Right lung (tissue), 5 donors: Measurements from ENCODE around the gene AHR. TPM values are rescaled to one million over a fixed set of nuclear protein-coding genes. Genes with fewer than 3 reads are reported as not detected.

Experiments used
- DNase-seq, 2 donors: peaks; one replicate each; pipeline ENCODE4 v3.0.0-alpha.2; 2013
- polyA plus RNA-seq, 5 donors: library from polyadenylated mRNA; unstranded; fragments of 120-200 nt; gene quantifications; one replicate each; pipeline versions ENCODE4 v1.2.1 to v1.2.3, GENCODE V29; 2013; ENCODE audit warnings: inconsistent platforms in 1 of 5, low replicate concordance in 1 of 5; ENCODE audit not compliant: insufficient read length in 5 of 5, insufficient read depth in 1 of 5

AHR gene
- polyA plus RNA-seq, 5 donors, result 33.8 to 74.2 (median 60.9) TPM

DNA sequence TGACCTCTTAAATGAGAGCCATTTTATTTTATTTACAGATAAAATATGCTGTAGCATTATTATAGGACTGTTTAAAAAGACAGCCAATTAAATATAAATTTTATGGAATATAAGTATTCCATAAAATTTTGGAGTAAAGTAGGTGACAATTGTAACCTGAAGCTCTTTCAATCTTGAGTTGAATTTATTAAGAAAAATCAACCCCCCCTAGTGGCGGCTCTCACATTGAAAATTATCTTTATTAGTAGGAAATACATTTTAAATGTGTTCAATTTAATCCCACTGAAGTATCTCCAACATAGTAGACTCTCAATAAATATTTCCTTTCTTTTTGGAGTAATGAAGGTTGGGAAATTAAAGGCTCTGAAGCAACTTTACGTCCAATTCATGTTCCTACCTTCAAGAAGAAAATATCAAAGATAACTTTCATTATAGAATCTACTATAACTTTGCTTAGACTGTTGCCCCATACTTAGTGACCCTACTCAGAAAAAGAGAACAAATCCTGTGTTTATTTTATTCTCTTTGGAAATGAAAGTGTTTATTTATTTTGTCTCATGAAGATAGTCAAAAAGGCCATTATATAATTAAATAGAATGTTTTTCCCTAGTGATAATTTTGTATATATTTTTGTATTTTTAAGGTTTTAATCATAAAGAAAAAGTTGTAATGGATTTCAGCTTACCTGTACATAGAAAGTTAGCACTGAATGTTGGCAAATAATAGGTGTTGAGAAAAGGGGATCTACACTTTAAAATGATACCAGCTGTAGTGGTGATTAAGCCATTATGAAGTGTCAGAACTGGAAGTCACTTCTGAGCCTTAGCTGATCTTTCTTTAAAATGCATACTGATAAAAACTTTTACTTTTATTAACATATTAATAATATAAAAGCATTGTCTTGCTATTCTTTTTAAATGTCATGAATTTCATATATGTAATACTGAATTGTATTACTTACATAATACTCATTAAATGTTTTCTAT, 3.3 kb downstream of the AHR start:
- no peak for DNase-seq

GRCh38 chr7:17302575-17303142, 4.2 kb downstream of the AHR start:
- no peak for DNase-seq

DNA sequence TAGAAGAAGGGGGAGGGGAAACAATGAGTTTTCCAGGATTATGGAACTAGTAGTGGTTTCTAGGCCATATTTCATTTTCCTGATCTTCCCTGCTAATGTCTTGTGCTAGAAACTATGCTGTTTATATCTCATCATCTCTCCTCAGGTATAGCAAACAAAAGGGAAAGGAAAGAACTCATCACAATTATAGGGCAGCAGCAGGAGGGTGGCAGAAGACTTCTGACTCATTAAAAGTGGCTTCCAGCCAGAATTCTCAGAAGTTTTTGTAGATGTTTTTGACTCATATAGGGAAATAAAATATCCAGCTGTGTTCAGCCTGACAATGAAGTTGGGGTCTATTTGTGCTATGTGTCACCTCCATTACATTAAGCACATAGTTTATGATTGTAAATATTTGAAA, 6.5 kb downstream of the AHR start:
- no peak for DNase-seq

- no peak for DNase-seq
These were observed 7.1 kb downstream of the AHR start for GRCh38 chr7:17305387-17306171.

- no peak for DNase-seq
These were observed 8.5 kb downstream of the AHR start for GRCh38 chr7:17307000-17307399.

GRCh38 chr7:17307558-17307957, 9.1 kb downstream of the AHR start:
- DNase-seq, result no peak

- no peak for DNase-seq
These were observed 9.7 kb downstream of the AHR start for GRCh38 chr7:17307969-17308648.

DNA sequence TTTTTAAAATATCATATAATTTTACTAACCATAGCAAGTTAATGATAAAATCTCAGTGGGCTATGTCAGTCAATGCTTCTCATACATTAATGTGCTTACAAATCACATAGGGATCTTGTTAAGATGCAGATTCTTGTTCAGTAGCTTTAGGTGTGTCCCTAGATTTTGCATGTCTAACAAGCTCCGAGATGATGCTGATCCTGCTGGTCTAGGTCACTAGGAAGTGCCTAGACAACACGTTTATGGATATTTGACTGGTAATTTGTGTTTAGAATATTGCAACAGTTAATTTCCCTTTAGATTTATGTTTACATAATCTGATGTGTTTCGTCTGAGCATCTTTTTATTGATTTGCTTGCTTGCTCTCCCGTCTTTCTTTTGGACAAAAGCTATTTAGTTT, 12.7 kb downstream of the AHR start:
- DNase-seq, result no peak

DNA sequence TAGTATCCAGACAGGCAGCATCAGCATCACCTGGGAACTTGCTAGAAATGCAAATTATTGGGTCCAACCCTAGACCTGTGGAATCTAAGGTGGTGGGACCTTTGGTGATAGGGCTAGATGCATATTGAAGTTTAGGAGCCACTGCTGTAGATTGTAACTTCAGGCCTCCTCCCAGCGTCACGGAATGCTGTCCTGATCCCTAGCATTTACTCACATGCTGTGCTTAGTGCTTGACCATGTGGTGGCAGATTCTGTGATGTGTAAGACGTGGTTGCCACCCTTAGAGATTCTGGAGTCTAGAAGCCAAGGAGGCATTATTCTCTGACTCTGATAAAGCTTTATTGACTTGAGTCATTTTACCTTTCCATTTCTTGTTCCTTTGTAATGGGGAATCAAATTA, 13.5 kb downstream of the AHR start:
- DNase-seq, result no peak

- no peak for DNase-seq
These were observed 14.2 kb downstream of the AHR start for GRCh38 chr7:17312641-17313040.

DNA sequence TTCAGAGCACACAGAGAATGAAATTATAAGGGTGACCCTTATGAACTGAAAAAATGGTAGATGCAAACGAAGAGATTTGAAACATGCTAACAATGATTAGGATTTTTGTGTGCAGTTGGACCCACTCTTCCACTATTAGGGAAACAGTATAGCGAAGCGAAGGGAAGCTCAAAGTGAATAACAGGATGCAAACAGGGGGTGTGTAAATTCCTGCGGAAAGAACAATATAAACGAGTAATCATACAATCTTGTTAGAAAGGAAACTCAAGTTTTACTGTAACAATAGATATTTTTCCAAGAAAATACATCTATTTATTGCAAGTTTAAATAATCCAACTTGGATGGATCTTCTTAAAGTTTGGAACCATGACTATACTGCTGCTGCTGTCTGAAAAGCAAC, 14.7 kb downstream of the AHR start:
- DNase-seq, result no peak

- no peak for DNase-seq
These were observed 17.5 kb downstream of the AHR start for GRCh38 chr7:17315974-17316373.

DNA sequence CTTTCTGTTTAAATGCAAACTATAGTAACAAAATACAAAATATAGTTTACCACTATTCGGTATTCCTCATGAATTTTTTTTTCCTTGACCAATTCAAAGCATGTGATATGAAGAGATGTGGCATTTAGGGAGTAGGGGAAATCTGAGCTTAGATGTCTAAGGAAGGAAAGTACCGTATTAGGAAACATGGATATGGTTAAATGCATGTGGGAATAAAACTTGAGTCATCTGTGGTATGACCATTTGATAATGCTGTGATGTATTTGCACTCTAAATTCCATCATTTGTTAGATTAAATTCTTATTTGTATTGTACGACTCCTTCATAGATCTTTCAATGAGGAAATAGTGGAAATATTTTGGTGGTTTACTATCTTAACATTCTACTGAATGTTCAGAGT, 19.7 kb downstream of the AHR start:
- no peak for DNase-seq

- DNase-seq, result no peak
These were observed 21.0 kb downstream of the AHR start for GRCh38 chr7:17319164-17320101.

DNA sequence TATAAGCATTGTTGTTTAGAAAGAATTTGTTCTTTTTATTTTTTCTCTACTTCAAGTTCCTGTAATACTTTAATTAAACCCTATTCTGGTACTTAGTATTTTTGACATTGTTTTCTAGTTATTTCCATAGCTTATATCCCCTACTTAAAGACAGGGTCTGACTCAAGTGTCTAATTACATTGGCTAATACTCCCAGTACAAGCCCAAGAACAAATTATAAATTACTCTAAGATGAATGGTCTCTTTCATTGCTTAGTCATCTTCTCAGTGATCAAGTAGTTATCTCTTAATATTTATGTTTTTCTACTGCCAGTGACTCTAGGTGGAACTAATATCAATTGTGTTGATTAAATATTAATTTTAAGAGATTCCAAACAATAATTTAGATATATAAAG, 21.6 kb downstream of the AHR start:
- no peak for DNase-seq

DNA sequence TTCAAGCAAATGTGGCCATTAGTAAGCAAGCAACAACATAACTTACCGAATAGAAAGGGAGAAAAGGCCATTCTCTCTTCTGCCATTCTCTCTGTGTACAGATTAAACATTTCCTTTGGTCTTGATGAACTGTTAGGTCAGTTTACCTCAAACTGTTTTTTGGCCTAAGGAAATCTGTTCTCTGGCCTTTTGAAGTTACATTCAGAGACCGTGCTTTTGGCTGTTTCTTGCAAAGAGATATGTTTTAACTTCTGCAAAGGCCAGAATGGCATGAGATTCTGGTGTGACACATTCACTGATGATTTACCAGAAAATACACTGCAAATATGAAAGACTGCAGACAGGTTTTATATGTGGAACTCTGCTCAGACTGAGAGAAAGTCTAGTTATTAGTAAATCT, 22.2 kb downstream of the AHR start:
- no peak for DNase-seq

GRCh38 chr7:17325364-17325763, 26.9 kb downstream of the AHR start:
- no peak for DNase-seq

GRCh38 chr7:17326378-17326777, 27.9 kb downstream of the AHR start:
- no peak for DNase-seq

DNA sequence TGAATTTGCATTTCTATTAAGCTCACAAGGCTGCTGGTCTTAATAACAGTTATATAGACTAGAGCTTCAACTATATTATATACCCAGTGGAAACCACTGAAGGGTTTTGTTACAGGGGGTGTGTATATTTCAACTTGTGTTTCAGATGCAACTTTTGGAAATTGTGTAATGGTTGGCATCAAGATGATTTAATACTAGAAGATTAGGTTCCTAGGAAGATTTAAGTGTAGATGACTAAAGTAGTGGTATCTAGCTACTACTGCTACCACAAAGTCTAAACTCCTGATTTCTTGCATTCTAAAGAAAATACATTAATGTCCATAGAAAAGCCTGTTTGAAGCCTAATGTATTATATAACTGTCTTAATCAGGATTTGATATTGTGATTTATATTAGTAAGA, 30.2 kb downstream of the AHR start:
- DNase-seq, result no peak

DNA sequence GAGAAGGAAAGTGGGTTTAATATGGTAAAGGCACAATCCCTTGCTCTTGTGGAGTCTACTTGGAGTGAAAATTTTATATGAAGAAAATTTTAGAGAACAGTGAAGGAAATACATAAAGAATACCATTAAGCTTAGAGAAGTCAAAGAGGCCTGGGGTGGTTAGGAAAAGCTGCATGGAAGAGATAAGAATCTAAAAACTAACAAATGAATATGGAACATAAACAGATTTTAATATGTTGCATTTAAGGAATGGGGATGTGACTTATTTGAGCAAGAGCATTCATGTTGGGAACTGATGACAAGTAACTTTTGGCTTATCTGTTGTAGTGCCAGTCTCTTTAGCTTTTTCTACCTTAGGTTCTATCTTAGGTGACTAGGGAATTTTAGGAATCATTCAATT, 31.0 kb downstream of the AHR start:
- DNase-seq, result no peak
